HuH-7.5 (cell line): Measurements from ENCODE around the gene RPL21.
A peak's percentile ranks its signal among the peaks of the same experiment; 100 is the strongest.
"Not testable (repeated sequence)": the region's sequence is repeated elsewhere in the genome, so short reads cannot be mapped to it uniquely, and the experiment has no call there.

Source experiments
- DNase-seq: peaks from one replicate; pipeline ENCODE4 v3.0.0; 2011; ENCODE audit warnings: low spot score

The RPL21 gene

GRCh38 chr13:27251166-27252091 lies at the start of gene RPL21:
Gene RPL21, plus strand, starts transcription at chr13:27251558. Its CDS starts 2,219 bp downstream, at chr13:27253777.
- DNase-seq, result peak; percentile 70

- DNase-seq, result no peak
These were observed 49.7 kb upstream of the RPL21 start for GRCh38 chr13:27201661-27202060.

GRCh38 chr13:27203186-27203585 lies 48.2 kb upstream of the RPL21 start:
- DNase-seq, result no peak

- no peak for DNase-seq
These were observed 47.5 kb upstream of the RPL21 start for GRCh38 chr13:27203854-27204253.

GRCh38 chr13:27208514-27208913 lies 42.8 kb upstream of the RPL21 start:
- no peak for DNase-seq

GRCh38 chr13:27211271-27211670 lies 40.1 kb upstream of the RPL21 start:
- DNase-seq, result no peak

GRCh38 chr13:27211771-27212364 lies 39.5 kb upstream of the RPL21 start:
- DNase-seq, result no peak

GRCh38 chr13:27213386-27213785 lies 38.0 kb upstream of the RPL21 start:
- not testable (repeated sequence) for DNase-seq

- DNase-seq, result not testable (repeated sequence)
These were observed 33.6 kb upstream of the RPL21 start for GRCh38 chr13:27217791-27218190.

GRCh38 chr13:27218861-27219260 lies 32.5 kb upstream of the RPL21 start:
- DNase-seq, result not testable (repeated sequence)

GRCh38 chr13:27219611-27220010 lies 31.7 kb upstream of the RPL21 start:
- DNase-seq, result no peak

GRCh38 chr13:27222100-27222499 lies 29.3 kb upstream of the RPL21 start:
- not testable (repeated sequence) for DNase-seq

- no peak for DNase-seq
These were observed 24.4 kb upstream of the RPL21 start for GRCh38 chr13:27226991-27227390.

- no peak for DNase-seq
These were observed 23.2 kb upstream of the RPL21 start for GRCh38 chr13:27228131-27228530.

- DNase-seq, result no peak
These were observed 21.7 kb upstream of the RPL21 start for GRCh38 chr13:27229642-27230041.

- DNase-seq, result no peak
These were observed 17.4 kb upstream of the RPL21 start for GRCh38 chr13:27233964-27234363.

- no peak for DNase-seq
These were observed 14.9 kb upstream of the RPL21 start for GRCh38 chr13:27236478-27236877.

GRCh38 chr13:27242702-27243101 lies 8.7 kb upstream of the RPL21 start:
- no peak for DNase-seq

GRCh38 chr13:27245610-27246009 lies 5.7 kb upstream of the RPL21 start:
- DNase-seq, result no peak

GRCh38 chr13:27250833-27251165 lies 559 bp upstream of the RPL21 start:
- DNase-seq, result no peak

- DNase-seq, result no peak
These were observed 1.1 kb downstream of the RPL21 start for GRCh38 chr13:27252467-27252866.

GRCh38 chr13:27257233-27257568 lies 5.8 kb downstream of the RPL21 start:
- no peak for DNase-seq

- no peak for DNase-seq
These were observed 6.4 kb downstream of the RPL21 start for GRCh38 chr13:27257648-27258253.
